ENCODE measurements around the gene OR5M8. TPM values are rescaled to one million over a fixed set of nuclear protein-coding genes. Genes with fewer than 3 reads are reported as not detected.
A peak's percentile ranks its signal among the peaks of the same experiment; 100 is the strongest.

Gene OR5M8
- not detected for total RNA-seq

DNA sequence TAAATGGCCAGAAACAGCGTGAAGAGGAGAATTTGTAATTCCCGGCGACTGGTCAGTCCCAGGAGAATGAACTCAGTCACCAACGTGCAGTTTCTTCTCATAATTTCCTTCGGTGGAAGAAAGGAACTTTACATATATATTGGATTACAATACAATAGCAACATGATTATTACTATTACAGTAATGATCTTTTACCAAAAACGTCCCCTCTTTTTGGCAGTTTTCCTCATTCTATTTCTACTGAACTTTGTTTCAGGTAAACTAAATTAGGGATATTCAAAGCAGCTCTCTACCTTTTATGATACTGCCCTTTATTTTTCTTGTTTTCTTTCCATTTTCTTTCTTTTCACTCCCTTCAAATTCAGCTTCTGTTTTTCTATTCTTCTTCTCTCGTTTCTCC lies at the start of gene OR5M8:
OR5M8 (minus strand) TSS at position 101 of the 400 bp plus-strand sequence; CDS start at position 101, 0 bp downstream.
- no peak for ATAC-seq

DNA sequence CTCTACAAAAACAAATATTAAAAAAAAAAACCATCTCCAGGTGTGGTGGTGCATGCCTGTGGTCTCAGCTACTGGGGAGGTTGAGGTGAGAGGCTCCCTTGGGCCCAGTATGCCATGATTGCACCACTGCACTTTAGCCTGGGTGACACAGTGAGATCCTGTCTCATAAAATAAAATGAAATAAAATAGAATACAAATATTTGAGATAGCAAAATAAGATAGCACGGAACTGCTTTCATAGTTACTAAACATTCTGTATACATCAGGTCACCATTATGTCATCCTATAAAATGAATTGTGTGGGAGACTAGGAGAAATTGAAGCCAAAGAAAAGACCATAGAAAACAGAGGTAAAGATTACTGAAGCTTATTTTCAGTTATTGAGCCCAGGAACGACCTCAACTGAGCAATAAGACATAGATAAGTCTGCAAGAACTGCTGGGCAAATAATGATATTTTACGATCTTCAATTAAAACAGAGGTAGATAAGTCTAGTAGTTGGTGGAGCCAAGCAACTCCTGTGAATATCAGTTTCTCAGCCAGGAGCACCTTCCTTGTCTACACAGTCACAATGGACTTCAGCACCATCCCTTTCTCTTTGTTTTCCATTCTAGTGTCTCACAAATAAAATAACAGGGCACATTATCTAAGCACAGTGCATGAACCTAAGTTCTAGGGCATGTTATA lies 42.0 kb upstream of the OR5M8 start:
- ATAC-seq = no peak

DNA sequence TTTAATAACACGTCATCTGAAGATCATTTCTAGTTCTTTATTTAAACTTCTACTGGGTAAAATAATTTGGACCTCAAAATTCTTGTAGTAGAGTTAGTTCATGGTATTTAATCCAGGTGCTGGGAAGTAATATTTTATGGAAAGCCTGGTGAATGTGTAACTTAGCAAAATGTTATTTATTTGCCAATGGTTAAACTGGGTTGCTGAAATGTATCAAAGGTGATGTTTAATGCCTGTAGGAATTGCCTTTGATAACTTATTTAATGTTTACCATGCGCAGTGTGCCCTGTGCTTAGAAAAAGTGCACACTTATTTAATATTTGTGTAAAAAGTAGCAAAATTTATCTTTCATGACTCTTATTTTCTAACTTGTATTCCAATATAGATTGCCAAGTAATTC lies 40.7 kb upstream of the OR5M8 start:
- ATAC-seq = no peak

DNA sequence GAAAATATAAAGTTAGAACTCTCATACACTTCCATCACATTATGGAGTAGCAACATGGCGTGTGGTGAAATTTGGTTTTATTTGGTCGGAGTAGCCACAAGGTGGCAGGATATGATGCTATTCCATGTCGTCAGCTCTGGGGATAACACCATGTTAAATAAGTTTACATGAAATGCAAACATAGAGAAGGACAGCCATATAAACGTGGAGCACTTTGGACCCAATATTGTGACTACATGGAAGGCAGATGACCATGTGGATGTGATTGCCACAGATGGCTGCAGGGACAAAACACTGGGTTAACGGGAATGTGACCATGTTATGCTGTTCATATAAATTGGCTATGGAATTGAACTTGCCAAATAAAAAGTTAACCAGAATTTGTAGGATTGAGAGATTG lies 30.8 kb upstream of the OR5M8 start:
- ATAC-seq = no peak

DNA sequence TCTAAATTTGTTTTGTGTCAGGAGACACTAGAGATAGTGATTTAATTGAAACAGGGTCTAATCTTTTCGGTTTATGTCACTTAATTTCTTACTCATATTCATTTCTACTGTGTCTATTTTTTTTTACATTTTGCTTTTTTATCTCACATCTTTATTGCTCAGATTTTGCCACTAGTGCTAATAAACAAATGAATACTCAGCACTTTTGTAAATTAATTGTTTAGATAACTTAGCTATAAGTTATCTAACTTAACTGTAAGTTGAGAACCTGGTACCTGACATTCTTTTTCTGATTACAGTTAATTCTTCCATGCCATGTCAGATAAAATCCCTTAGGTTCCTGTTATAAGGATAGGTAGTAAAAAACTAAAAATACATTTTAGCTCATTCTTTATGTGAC lies 22.1 kb upstream of the OR5M8 start:
- ATAC-seq = no peak

DNA sequence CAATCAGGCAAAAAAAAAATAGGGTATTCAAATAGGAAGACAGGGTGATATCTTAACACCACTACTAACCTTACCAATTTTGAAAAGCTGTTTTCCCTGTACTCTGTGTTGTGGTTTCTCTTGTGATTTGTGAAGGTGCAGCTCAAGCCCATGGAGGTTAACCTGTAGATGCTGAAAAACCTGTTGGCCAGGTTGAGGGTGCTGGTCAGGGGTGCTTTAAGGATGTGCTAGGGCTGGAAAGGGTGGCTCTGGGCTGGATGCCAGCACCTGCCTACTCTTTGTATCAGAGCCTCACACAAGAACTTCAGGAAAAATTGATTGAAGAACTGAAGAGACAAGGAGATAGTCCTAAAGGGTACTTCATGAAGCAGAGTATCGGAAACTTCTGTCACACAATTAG lies 18.3 kb upstream of the OR5M8 start:
- ATAC-seq = peak; percentile 52

DNA sequence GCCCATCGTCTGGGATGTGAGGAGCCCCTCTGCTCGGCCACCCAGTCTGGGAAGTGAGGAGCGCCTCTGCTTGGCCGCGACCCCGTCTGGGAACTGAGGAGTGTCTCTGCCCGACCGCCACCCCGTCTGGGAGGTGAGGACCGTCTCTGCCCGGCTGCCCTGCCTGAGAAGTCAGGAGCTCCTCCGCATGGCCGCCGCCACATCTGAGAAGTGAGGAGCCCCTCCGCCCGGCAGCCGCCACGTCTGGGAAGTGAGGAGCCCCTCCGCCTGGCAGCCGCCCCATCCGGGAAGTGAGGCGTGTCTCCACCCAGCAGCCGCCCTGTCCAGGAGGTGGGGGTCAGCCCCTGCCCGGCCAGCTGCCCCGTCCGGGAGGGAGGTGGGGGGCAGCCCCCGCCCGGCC lies 5.8 kb upstream of the OR5M8 start:
- no peak for ATAC-seq

DNA sequence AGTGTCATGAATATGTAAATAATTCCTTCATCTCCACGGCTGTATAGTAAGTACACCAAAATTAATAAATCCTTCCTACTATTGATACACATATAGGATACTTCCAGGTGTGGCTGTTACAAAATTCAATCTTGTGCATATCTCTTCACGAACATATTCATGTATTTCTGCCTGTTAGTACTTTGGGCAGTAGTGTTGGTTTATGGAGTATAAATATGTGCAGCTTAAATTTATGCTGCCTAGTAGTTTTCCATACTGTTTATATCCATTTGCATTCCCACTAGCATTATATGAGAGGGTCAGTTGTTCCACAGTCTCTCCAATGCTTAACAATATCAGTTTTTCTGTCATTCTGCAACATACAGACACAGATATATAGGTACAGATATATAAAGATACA lies 3.9 kb upstream of the OR5M8 start:
- ATAC-seq = no peak

DNA sequence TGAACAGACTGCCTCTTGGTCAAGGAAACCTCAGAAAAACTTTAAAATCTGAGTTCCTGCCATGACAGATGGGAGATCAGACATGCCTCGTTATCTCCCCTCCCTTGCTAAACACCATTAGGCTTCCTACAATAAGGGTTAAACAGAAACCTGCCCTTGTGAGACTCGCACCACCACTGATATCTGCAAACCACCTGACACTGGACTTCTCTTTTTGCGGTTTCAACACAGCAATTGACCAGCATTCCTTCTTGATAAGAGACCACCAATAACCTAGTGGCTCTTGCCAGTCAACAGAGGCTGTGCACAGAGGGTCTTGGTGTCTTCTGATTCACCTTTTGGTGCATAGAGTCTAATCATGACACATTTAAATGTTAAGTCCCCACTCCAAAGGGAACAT lies 4.4 kb downstream of the OR5M8 start:
- ATAC-seq = no peak

DNA sequence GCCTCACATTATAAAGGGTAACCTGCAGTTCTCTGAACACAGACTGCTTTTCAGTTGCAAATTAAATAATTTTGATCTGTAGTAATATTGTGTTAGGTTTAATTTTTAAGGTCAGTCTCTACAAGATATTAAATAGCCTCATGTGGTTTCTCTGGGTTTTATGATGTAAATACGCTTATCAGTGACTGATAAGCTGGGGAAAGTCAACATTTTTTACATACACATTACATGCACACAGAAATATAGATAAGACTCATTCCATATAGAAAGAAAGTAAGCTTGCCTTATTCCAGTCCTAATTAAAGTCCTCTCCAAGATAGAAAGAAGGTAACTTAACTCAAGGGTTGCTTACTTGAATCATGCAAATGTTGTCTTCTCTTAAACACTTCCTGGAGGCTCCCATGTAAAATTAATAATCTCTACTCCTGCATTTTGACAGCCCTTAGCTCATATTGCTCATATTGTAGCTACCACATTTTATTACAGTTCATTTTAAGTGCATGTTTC lies 16.4 kb downstream of the OR5M8 start:
- ATAC-seq = no peak

DNA sequence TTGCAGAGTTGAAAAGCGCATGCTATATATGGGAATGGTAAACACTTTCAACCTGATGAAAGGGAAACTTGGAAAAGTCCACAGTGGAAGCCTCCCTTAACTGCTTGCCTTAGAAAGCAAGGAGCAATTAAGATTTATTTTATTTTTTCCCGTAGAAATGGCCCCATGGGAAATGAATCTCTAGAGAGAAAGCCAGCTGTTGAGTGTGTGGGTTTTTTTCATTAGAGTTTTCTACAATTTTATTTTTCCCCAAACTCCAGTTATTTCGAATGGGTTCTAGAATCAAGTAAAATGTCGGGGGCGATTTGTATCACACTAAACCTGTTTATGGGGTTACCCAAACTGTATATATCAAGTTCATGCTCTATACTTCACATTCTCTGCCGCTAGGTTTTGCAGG lies 17.9 kb downstream of the OR5M8 start, which contains the start of gene OR5M3:
OR5M3 (minus strand) TSS at position 101 of the 400 bp plus-strand sequence. CDS start 2,855 bp downstream, outside the sequence.
- no peak for ATAC-seq

DNA sequence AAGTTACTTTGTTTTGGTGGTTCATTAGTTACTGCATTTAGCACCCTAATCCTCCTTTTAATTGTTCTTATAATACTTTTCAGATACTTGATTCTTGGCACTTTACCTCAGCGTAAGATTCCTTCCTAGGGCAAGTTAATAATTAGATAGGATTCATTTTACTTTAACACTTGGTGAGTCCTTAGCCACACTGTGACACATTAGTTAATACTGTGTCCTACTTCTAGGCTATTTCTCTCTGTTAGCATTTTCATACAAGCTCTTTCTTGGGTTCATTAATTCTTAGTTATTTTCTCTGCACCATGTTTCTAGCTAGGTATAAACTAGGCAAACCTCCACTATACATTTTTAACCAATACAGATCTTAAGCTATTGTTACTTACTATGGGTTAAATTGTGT lies 34.1 kb downstream of the OR5M8 start:
- no peak for ATAC-seq

DNA sequence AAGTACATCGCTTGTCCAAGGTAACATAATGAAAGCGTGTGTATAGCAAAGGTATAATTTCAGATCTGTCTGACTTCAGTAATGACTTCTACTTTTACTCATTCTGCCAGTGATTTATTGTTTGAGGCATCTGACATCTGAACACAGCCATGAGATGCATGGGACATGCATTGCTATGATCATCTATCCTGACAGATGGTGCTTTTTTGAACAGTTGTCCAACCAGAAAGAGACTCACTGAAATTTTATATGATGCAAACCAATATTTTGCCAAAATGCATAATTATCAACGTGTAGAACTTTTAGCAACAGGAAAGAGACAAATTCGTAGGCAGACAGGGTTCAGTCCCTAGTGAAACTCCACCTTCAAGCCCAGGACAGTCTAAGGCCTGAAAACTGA lies 37.6 kb downstream of the OR5M8 start:
- ATAC-seq = no peak

Other genes starting within 250 kb of the OR5M8 start
- not detected for gene OR5T3, start 239.1 kb downstream of the OR5M8 start, total RNA-seq
- gene OR5T1, start 217.2 kb downstream of the OR5M8 start, total RNA-seq = not detected
- gene OR8H1, start 199.1 kb downstream of the OR5M8 start, total RNA-seq = not detected
- gene OR8K3, start 176.2 kb downstream of the OR5M8 start, total RNA-seq = not detected
- gene OR8K1, start 145.3 kb downstream of the OR5M8 start, total RNA-seq = not detected
- not detected for gene OR8J1, start 137.1 kb downstream of the OR5M8 start, total RNA-seq
- gene OR8U1, start 115.7 kb downstream of the OR5M8 start, total RNA-seq = not detected
- gene OR5AL1, start 78.7 kb downstream of the OR5M8 start, total RNA-seq = not detected
- gene OR5M3, start 18.0 kb downstream of the OR5M8 start, total RNA-seq = not detected
- not detected for gene OR5M11, start 51.9 kb upstream of the OR5M8 start, total RNA-seq
- not detected for gene OR5M10, start 86.4 kb upstream of the OR5M8 start, total RNA-seq
- not detected for gene OR5M1, start 123.5 kb upstream of the OR5M8 start, total RNA-seq
- gene OR5AP2, start 151.1 kb upstream of the OR5M8 start, total RNA-seq = not detected
- not detected for gene OR5AR1, start 172.3 kb upstream of the OR5M8 start, total RNA-seq
- gene OR9G1, start 207.7 kb upstream of the OR5M8 start, total RNA-seq = not detected

Data from esophagus mucosa (tissue), 1 donor.